AG04449 (cell line): ENCODE data around the gene B4GALT6.

Source experiments
- CTCF ChIA-PET: fragments of 350-600 bp; formaldehyde crosslinking; extraction: SDS; loops from one replicate; lab custom pipeline; 2021; ENCODE audit warnings: antibody characterized with exemption; lab: Yijun Ruan, JAX
- POLR2A ChIA-PET: fragments of 400-600, 350-600 bp; formaldehyde crosslinking; extraction: SDS; loops from one replicate; lab custom pipeline; 2020; ENCODE audit warnings: antibody characterized with exemption, inconsistent platforms; lab: Yijun Ruan, JAX
- DNase-seq: peaks from one replicate; pipeline ENCODE4 v3.0.0-alpha.2; 2010; ENCODE audit warnings: low read depth, low spot score
- H3K4me3 ChIP-seq: 2 replicates; pipeline ENCODE4 v1.5.1; 2011; ENCODE audit warnings: low read depth, mild to moderate bottlenecking, control low read depth, low read length
- TF ChIP-seq, protein P1 (sequence below): IDR thresholded peaks from one replicate; pipeline ENCODE4 v1.5.1; 2011; ENCODE audit warnings: mild to moderate bottlenecking, moderate library complexity, low read length, control low read depth, inconsistent platforms; ENCODE audit not compliant: insufficient read depth; ENCODE audit errors: missing control alignments

B4GALT6 gene

DNA sequence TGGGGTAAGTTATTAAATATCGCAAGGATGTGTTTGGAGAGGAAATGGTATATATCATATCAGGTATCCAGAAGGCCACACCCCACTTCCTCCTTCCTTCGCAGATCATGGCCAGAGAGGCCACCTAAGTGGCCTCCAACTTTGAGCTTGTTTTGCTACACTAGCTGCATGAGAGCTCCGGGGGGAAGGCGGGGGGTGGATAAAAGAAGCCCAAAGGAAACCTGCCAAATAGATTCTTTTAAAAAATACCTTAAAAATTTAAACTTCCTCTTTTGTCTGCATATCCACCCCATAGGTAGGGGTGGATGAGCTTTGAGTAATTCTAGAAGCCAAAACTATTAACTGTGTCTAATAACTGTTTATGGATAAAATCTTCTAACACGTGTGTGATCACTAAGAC lies 98.4 kb downstream of the B4GALT6 start:
- H3K4me3 ChIP-seq: no peak overlapping the region
- no peak for DNase-seq
- ChIA-PET POLR2A (no interaction called here), CTCF (no interaction called here)
- TF ChIP-seq, protein P1, sequence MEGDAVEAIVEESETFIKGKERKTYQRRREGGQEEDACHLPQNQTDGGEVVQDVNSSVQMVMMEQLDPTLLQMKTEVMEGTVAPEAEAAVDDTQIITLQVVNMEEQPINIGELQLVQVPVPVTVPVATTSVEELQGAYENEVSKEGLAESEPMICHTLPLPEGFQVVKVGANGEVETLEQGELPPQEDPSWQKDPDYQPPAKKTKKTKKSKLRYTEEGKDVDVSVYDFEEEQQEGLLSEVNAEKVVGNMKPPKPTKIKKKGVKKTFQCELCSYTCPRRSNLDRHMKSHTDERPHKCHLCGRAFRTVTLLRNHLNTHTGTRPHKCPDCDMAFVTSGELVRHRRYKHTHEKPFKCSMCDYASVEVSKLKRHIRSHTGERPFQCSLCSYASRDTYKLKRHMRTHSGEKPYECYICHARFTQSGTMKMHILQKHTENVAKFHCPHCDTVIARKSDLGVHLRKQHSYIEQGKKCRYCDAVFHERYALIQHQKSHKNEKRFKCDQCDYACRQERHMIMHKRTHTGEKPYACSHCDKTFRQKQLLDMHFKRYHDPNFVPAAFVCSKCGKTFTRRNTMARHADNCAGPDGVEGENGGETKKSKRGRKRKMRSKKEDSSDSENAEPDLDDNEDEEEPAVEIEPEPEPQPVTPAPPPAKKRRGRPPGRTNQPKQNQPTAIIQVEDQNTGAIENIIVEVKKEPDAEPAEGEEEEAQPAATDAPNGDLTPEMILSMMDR: no peak

DNA sequence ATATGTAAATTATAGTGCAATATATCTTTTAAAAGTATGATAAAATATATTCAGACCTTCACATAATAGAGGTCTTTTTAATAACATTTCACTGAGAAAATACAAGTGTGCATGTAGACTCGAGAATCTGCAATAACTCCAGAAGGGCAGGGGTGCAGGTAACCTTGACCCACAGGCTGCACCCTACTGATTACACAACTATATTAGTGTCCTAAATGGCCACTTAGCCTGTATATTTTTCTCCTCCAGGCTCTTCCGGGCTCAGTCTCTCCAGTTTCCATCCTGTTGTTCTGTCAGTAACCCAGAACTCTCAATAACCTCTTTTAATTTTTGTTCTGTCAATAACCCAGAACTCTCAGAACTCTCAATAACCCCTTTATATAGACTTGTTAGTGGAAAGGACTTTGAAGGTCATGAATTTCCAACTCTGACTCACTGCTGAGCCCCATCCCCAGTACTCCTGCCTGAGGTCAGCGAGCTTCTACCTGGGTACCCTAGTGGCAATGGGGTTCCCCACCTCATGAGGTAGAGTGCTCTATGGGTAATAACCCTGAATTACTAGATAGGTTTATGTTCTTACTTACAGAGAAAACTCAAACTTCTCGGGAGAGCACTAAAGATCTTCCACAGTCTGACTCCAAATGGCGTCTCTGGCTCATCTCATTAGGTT lies 101.1 kb downstream of the B4GALT6 start:
- DNase-seq: no peak
- ChIA-PET POLR2A (no interaction called here), CTCF (no interaction called here)
- TF ChIP-seq, protein P1: no peak
- no peak overlapping the region for H3K4me3 ChIP-seq

DNA sequence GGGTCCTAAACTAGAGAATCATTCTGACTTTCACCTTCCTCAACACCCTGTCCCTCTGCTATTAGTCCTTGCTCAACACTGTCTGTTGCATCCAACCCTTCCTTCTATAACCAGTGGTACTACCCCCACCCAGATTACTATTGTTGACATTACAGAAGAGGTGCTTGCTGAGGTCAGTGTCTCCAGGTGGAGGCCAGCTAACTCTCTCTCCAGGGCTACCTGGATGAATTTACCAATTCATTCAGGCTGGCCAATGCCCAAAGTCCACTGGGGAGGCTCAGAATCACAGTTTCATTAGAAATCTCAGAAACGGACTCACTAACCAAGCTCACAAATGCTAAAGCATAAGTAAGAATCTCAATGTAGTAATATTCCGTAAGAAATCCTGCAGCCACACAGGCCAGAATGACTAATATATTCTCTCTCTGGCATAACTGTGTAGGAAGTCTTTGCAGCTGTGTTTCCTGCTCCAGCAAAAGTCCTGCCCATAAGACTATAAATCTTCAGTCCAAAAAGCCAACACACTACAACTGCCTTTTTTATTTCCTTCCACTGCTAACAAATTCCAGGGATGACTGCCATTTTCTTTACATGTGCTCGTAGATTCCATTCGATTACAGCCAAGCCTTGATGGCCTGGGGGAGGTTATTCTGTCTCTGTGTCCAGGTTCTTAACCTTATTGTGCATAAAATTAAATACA lies 102.7 kb downstream of the B4GALT6 start:
- POLR2A ChIA-PET: no interaction called here
- DNase-seq: no peak
- CTCF ChIA-PET: no interaction called here
- H3K4me3 ChIP-seq: no peak overlapping the region
- TF ChIP-seq, protein P1: no peak

DNA sequence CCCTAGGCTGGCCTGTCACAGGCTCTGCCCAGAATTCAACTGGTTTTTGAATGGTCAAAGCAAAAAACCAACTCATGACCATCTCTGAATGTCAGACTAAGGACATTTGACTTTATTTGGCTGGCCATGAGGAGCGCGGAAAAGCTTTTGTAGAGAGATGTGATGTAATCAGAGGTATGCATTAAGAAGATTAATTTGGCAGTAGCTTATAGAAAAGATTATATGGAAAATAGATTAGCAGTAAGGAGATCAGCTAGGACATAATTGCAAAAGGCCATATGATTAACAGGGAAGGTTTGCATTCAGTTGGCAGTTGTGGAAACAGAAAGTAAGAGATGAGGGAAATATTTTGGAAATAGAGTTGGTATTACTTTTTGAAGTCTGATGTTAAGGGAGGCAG lies 105.0 kb downstream of the B4GALT6 start:
- TF ChIP-seq, protein P1: no peak
- no peak overlapping the region for H3K4me3 ChIP-seq
- no peak for DNase-seq
- ChIA-PET CTCF (no interaction called here), POLR2A (no interaction called here)

DNA sequence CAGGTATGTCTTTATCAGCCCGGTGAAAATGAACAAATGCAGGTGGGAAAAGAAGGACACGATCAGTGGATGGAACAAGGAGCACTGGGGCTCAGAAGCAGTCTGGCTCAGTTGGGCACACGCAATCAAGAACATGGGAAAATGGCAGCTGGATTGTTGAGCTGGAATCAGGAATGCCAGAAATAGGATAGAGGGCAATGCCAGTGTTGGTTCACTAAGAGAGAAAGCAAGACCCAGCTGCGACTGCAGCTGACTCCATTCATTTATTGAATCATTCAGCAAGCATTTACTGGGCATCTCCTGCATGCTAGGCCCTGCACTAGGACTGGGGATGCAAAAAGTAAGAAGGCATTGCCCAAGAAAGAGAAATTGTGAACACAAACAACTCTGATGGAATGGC lies 106.3 kb downstream of the B4GALT6 start:
- POLR2A ChIA-PET: no interaction called here
- TF ChIP-seq, protein P1: no peak
- CTCF ChIA-PET: no interaction called here
- no peak overlapping the region for H3K4me3 ChIP-seq
- DNase-seq: no peak

DNA sequence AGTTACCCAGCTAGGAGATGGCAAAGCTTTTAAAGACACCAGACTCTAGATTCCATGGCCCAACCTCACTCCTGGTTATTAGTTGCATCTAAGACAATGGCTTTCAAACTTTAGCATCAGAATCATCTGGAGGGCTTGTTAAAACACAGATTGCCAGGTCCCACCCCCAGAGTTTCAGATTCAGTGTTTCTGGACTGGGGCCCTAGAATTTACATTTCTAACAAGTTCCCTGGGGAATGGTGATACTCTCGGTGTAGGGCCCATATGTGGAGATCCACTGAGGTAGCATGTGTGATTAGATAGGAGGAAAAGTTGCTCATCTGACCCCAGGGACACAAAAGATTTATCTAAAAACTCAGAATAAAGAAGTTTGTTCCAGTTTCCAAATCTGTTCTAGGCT lies 107.2 kb downstream of the B4GALT6 start:
- no peak overlapping the region for H3K4me3 ChIP-seq
- ChIA-PET CTCF (no interaction called here), POLR2A (no interaction called here)
- DNase-seq: no peak
- TF ChIP-seq, protein P1: no peak
